ENCODE data around the gene HES7. TPM values are rescaled to one million over a fixed set of nuclear protein-coding genes. Genes with fewer than 3 reads are reported as not detected.

HES7 gene
- total RNA-seq, 2 donors from 2014 or later: 0.34 TPM; not detected in 1

DNA sequence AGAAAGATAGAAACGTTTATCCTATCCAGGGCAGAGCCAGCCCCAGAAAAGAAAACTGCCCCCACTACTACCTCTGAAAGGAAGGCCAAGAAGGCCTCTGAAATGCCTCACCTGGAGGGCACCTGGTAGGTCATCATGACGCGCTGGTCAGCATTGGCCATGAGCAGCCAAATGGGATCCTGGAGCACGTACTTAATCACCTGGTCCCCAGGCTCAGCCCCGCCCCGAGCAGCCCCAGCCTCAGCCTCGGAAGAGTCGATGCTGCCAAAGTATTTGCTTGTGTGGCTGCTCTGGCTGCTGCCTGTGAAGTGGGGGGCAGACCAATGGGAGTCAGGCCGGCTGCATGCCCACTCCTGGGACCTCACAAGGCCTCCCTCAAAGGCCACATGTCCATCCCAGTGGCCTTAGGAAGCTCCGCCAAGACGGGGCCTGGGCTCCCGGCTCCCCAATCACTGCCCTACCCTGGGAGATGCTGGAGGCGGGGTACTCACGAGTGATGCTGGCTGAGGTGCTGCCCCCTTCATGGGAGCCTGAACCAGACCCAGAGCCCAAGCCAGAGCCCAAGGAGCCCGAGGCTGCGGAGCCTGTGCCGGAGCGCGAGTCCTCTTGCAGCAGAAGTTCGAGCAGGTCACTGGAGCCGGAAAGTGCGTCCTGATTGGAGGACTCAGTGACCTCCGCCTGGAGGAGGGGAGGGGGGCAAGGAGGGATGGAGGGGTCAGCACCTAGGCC, 18.4 kb upstream of the HES7 start:
- WGBS: 88% methylated on average over 15 of the region's 23 CpGs
- TF ChIP-seq POLR2AphosphoS5 (IDR thresholded peaks at IDR 0.05) (no peak), POLR2A (IDR thresholded peaks at IDR 0.05) (no peak)
- TF ChIP-seq, protein P1, sequence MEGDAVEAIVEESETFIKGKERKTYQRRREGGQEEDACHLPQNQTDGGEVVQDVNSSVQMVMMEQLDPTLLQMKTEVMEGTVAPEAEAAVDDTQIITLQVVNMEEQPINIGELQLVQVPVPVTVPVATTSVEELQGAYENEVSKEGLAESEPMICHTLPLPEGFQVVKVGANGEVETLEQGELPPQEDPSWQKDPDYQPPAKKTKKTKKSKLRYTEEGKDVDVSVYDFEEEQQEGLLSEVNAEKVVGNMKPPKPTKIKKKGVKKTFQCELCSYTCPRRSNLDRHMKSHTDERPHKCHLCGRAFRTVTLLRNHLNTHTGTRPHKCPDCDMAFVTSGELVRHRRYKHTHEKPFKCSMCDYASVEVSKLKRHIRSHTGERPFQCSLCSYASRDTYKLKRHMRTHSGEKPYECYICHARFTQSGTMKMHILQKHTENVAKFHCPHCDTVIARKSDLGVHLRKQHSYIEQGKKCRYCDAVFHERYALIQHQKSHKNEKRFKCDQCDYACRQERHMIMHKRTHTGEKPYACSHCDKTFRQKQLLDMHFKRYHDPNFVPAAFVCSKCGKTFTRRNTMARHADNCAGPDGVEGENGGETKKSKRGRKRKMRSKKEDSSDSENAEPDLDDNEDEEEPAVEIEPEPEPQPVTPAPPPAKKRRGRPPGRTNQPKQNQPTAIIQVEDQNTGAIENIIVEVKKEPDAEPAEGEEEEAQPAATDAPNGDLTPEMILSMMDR (IDR thresholded peaks at IDR 0.05): no peak
- Histone ChIP-seq H3K27me3 (replicated peaks; ENCODE audit: insufficient read depth) (no peaks in the 10 kb centered on the region), H3K4me3 (no peak overlapping the region), H3K36me3 (peaks cover 55 to 69% of the 10 kb centered on the region in 2 donors), H3K9me3 (no peaks in the 10 kb centered on the region), H3K4me1 (replicated peaks) (no peaks in the 10 kb centered on the region), H3K27ac (peak overlapping the region in 1 of 2 donors; percentile 2)
- intact Hi-C loops (cut with DNase I): no loop called here
- no peak for DNase-seq (ENCODE audit: low spot score)

DNA sequence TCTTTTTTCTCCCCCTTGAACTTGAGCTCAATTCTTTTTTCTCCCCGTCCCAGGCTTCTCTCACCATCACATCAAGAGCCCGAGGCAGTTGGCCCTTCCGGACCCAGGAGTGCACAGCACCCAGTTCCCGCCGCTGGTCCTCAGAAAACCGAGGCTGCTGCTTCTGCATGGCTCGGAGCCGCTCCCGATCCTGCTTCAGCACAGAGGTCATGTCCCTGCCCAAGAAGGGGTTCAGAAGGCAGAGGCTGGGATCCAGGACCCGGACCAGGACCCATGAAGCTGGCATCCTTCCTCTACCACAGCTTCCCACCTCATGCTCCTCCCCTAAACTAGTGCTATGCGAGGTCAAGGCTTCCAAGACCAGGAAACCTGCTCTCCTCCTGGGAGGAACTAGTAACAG, 17.8 kb upstream of the HES7 start:
- Histone ChIP-seq H3K27ac (no peak overlapping the region), H3K4me1 (replicated peaks) (no peaks in the 10 kb centered on the region)
- intact Hi-C loops (cut with DNase I): no loop called here

DNA sequence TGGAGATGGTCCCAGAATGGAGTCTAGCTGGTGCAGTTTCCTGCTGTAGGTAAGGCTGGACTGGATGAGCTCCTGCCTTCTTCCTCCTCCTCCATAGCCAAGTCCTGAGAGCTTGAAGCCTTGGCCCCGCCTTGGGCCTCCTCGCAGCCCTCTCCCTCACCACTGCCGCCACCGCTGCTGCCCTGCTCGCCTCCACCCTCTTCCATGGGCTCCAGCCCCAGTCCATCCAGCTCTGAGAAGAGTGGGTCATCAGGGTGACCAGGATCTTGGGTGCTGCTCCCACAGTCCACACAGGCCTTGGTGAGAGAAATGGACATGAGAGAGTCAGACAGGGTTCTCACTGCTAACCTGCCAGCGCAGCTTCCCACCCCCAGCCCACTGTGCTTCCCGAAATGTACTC, 17.1 kb upstream of the HES7 start:
- TF ChIP-seq POLR2AphosphoS5 (IDR thresholded peaks at IDR 0.05): no peak
- no peak for TF ChIP-seq POLR2A (IDR thresholded peaks at IDR 0.05)
- TF ChIP-seq, protein P1 (IDR thresholded peaks at IDR 0.05): no peak
- peak overlapping the region; percentile 23 to 94 for H3K27ac ChIP-seq
- no peaks in the 10 kb centered on the region for H3K4me1 ChIP-seq (replicated peaks)
- no peak for DNase-seq (ENCODE audit: low spot score)
- H3K36me3 ChIP-seq: peaks cover 42 to 57% of the 10 kb centered on the region in 2 donors
- intact Hi-C loops (cut with DNase I): no loop called here
- WGBS: 94% methylated on average over 7 of the region's 7 CpGs
- H3K4me3 ChIP-seq: no peak overlapping the region
- no peaks in the 10 kb centered on the region for H3K27me3 ChIP-seq (replicated peaks; ENCODE audit: insufficient read depth)
- H3K9me3 ChIP-seq: no peaks in the 10 kb centered on the region

More for the DNA sequence above, 17.8 kb upstream of the HES7 start:
- TF ChIP-seq, protein P1 (IDR thresholded peaks at IDR 0.05): no peak
- TF ChIP-seq POLR2AphosphoS5 (IDR thresholded peaks at IDR 0.05) (no peak), POLR2A (IDR thresholded peaks at IDR 0.05) (no peak)
- Histone ChIP-seq H3K36me3 (peaks cover 49 to 64% of the 10 kb centered on the region in 2 donors), H3K4me3 (no peak overlapping the region), H3K27me3 (replicated peaks; ENCODE audit: insufficient read depth) (no peaks in the 10 kb centered on the region), H3K9me3 (no peaks in the 10 kb centered on the region)
- 92% methylated on average over 11 of the region's 11 CpGs for WGBS
- DNase-seq (ENCODE audit: low spot score): no peak

DNA sequence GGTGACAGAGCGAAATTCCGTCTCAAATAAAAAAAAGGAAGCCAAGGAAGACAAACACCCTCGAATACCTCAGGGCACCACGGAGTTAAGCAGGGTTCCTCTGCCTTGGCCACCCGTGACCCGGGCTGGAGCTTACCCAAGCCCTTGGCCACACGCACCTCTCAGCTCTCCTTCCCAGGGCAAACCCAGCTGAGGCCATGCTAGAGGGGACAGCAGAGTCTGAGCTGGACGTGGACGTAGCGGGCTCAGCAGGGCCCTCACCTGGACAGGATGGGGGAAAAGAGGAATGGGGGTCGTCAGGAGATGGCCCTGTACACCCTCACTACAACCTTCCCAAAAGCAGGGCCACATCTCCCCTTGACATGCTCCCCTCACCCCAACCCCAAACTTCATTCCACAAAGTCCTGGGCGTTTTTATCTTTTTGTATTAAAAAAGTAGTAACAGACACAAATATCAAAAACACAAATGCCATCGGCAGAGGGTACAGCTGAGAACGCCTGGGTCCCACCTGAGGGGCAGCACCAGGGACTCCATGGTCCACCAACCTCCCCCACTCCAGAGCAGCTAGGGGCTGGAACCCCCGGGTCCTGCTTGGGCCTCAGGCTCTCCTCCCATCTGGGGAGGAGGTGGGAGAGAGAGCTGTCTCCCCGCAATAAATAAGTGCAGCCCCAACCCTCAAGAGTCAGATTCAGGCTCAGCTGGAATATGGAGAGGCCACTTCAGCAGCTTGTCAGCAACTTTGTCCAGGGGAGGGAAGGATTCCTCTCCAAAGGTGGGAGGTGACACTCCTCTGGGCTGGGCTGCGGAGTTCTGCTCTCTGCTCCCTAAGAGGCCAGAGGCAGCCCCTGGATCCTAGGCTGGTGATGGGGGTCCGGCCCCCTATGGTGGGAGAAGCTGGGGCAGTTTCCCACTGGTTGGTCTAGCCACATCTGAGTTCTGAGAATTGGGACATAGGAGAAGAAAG, 16.4 kb upstream of the HES7 start:
- intact Hi-C loops (cut with DNase I): no loop called here
- H3K4me1 ChIP-seq (replicated peaks): no peaks in the 10 kb centered on the region
- H3K36me3 ChIP-seq: peaks cover 35 to 50% of the 10 kb centered on the region in 2 donors
- peak overlapping the region; percentile 92 to 94 for H3K27ac ChIP-seq
- 82% methylated on average over 18 of the region's 18 CpGs for WGBS
- DNase-seq (ENCODE audit: low spot score): no peak
- no peaks in the 10 kb centered on the region for H3K27me3 ChIP-seq (replicated peaks; ENCODE audit: insufficient read depth)
- TF ChIP-seq, protein P1 (IDR thresholded peaks at IDR 0.05): no peak
- no peak for TF ChIP-seq POLR2A (IDR thresholded peaks at IDR 0.05)
- no peak for TF ChIP-seq POLR2AphosphoS5 (IDR thresholded peaks at IDR 0.05)
- no peak overlapping the region for H3K4me3 ChIP-seq
- H3K9me3 ChIP-seq: no peaks in the 10 kb centered on the region
